Smooth muscle cell (in vitro differentiated cells): ENCODE measurements around the gene CCND2. TPM values are rescaled to one million over a fixed set of nuclear protein-coding genes. Genes with fewer than 3 reads are reported as not detected.

ENCODE experiments used
- DNase-seq: peaks from one replicate; lab custom pipeline; 2025; ENCODE audit not compliant: unreplicated experiment; lab: John Stamatoyannopoulos, UW
- H2AFZ ChIP-seq: fragments of 200-600 bp; sonication (generic); 2 replicates; pipeline ENCODE4 v1.6.0; 2016; ENCODE audit warnings: antibody characterized with exemption, low read depth, mild to moderate bottlenecking
- H3F3A ChIP-seq: fragments of 200-600 bp; sonication (generic); 2 replicates; pipeline ENCODE4 v1.6.0; 2017; ENCODE audit warnings: antibody characterized with exemption, low read depth
- H3K27ac ChIP-seq: fragments of 200-600 bp; sonication (generic); 2 replicates; pipeline ENCODE4 v1.5.1; 2016; ENCODE audit warnings: low read depth, mild to moderate bottlenecking
- H3K27me3 ChIP-seq: fragments of 200-600 bp; sonication (generic); 2 replicates; pipeline ENCODE4 v1.6.1; 2016; ENCODE audit warnings: low read depth, mild to moderate bottlenecking
- H3K36me3 ChIP-seq: fragments of 200-600 bp; sonication (generic); 2 replicates; pipeline ENCODE4 v1.5.1; 2016; ENCODE audit warnings: low read depth
- H3K4me1 ChIP-seq: fragments of 200-600 bp; sonication (generic); 2 replicates; pipeline ENCODE4 v1.5.1; 2016; ENCODE audit warnings: low read depth
- H3K4me2 ChIP-seq: fragments of 200-600 bp; sonication (generic); 2 replicates; pipeline ENCODE4 v1.6.0; 2016; ENCODE audit warnings: mild to moderate bottlenecking
- H3K4me3 ChIP-seq: fragments of 200-600 bp; sonication (generic); 2 replicates; pipeline ENCODE4 v1.5.1; 2016; ENCODE audit warnings: mild to moderate bottlenecking
- H3K79me2 ChIP-seq: fragments of 200-600 bp; sonication (generic); 2 replicates; pipeline ENCODE4 v1.6.0; 2016; ENCODE audit warnings: low read depth, mild to moderate bottlenecking
- H3K9ac ChIP-seq: fragments of 200-600 bp; sonication (generic); 2 replicates; pipeline ENCODE4 v1.6.0; 2016; ENCODE audit warnings: low read depth
- H3K9me3 ChIP-seq: fragments of 200-600 bp; sonication (generic); replicated peaks from 2 replicates; pipeline ENCODE4 v1.5.1; 2016; ENCODE audit warnings: low read depth
- H4K20me1 ChIP-seq: fragments of 200-600 bp; sonication (generic); 2 replicates; pipeline ENCODE4 v1.6.0; 2016; ENCODE audit warnings: low read depth
- WGBS: methylation state at CpG from one replicate; pipeline ENCODE4 v1.1.7; 2016; ENCODE audit warnings: low lambda C conversion rate; 5-methylcytosine and 5-hydroxymethylcytosine counted together
- polyA plus RNA-seq: library from polyadenylated mRNA; unstranded; fragments of >200 nt; fragmentation: Nextera tagmentation; extraction: Ambion mirVana; gene quantifications from 2 replicates; pipeline ENCODE4 v1.2.1, GENCODE V29; 2016
- total RNA-seq: library from RNA; depleted of rRNA; stranded (reverse); fragments of >200 nt; gene quantifications from 2 replicates; pipeline ENCODE4 v1.2.3, GENCODE V29; 2014
- TF ChIP-seq, protein P1 (sequence below): fragments of 200-600 bp; sonication (generic); IDR thresholded peaks from 2 replicates; pipeline ENCODE4 v1.5.1; 2017; ENCODE audit warnings: borderline replicate concordance, mild to moderate bottlenecking, antibody characterized with exemption; ENCODE audit not compliant: insufficient read depth, poor library complexity, severe bottlenecking

Gene CCND2
- total and polyA plus RNA-seq, 2 experiments from 2014 or later, result 356 to 462 TPM

DNA sequence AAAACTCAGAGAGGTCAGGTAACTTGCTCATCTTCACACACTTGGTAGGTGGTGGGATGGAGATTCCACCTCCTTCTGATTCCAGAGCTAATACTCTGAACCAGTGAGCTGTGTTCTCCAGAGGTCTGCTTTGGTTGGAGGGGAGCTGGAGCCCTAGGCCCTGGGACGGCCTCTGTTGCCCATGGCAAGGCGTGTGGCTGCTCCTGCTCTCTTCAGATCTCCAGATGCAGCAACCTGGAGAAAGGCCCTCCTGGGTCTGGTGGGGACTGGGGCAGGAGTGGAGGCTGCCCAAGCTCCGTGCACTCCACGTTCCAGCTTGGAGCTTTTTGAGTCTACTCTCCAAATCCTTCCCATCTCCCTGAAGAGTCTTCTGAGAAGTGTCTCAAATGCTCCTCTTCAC lies 10.7 kb downstream of the CCND2 start:
- TF ChIP-seq, protein P1, sequence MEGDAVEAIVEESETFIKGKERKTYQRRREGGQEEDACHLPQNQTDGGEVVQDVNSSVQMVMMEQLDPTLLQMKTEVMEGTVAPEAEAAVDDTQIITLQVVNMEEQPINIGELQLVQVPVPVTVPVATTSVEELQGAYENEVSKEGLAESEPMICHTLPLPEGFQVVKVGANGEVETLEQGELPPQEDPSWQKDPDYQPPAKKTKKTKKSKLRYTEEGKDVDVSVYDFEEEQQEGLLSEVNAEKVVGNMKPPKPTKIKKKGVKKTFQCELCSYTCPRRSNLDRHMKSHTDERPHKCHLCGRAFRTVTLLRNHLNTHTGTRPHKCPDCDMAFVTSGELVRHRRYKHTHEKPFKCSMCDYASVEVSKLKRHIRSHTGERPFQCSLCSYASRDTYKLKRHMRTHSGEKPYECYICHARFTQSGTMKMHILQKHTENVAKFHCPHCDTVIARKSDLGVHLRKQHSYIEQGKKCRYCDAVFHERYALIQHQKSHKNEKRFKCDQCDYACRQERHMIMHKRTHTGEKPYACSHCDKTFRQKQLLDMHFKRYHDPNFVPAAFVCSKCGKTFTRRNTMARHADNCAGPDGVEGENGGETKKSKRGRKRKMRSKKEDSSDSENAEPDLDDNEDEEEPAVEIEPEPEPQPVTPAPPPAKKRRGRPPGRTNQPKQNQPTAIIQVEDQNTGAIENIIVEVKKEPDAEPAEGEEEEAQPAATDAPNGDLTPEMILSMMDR, result no peak
- no peaks in the 10 kb centered on the region for H3K9me3 ChIP-seq
- 85% methylated on average over 4 of the region's 4 CpGs for WGBS
- H3K4me3 ChIP-seq, result no peak overlapping the region
- H4K20me1 ChIP-seq, result peaks cover 100% of the 10 kb centered on the region
- H3K27ac ChIP-seq, result no peak overlapping the region
- no peaks in the 10 kb centered on the region for H3K27me3 ChIP-seq
- H3K9ac ChIP-seq, result no peak overlapping the region
- peaks cover 96% of the 10 kb centered on the region for H3K79me2 ChIP-seq
- peaks cover 31% of the 10 kb centered on the region for H3K36me3 ChIP-seq
- H2AFZ ChIP-seq, result no peak overlapping the region
- DNase-seq, result no peak
- H3K4me2 ChIP-seq, result no peak overlapping the region
- H3K4me1 ChIP-seq, result peaks cover 15% of the 10 kb centered on the region
- peaks cover 45% of the 10 kb centered on the region for H3F3A ChIP-seq

DNA sequence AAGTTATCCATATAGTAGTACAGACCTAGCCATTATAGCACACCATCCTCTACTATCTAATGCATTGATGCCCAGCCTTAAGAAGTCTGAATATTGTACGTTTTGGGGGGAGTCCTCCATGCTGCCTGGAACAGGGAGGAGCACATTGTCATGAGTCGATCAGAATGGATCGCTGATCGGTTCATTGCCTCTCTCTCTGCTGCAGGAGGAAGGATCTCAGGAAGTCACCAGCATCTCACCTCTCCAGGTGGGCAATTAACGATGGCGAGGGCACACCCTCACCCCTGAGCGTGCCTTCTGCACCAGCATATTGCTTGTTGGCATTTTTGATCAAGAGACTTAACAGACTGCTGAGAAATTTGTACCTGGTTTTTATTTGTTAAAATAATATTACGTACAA lies 11.5 kb downstream of the CCND2 start:
- H3K79me2 ChIP-seq, result peaks cover 96% of the 10 kb centered on the region
- no peaks in the 10 kb centered on the region for H3K27me3 ChIP-seq
- H3K27ac ChIP-seq, result no peak overlapping the region
- peaks cover 16% of the 10 kb centered on the region for H3K4me1 ChIP-seq
- H4K20me1 ChIP-seq, result peaks cover 100% of the 10 kb centered on the region
- no peak overlapping the region for H2AFZ ChIP-seq
- DNase-seq, result no peak
- TF ChIP-seq, protein P1, result no peak
- 97% methylated on average over 8 of the region's 8 CpGs for WGBS
- peaks cover 38% of the 10 kb centered on the region for H3F3A ChIP-seq
- H3K9me3 ChIP-seq, result no peaks in the 10 kb centered on the region
- no peak overlapping the region for H3K4me3 ChIP-seq
- no peak overlapping the region for H3K9ac ChIP-seq
- H3K36me3 ChIP-seq, result peaks cover 28% of the 10 kb centered on the region
- H3K4me2 ChIP-seq, result no peak overlapping the region

DNA sequence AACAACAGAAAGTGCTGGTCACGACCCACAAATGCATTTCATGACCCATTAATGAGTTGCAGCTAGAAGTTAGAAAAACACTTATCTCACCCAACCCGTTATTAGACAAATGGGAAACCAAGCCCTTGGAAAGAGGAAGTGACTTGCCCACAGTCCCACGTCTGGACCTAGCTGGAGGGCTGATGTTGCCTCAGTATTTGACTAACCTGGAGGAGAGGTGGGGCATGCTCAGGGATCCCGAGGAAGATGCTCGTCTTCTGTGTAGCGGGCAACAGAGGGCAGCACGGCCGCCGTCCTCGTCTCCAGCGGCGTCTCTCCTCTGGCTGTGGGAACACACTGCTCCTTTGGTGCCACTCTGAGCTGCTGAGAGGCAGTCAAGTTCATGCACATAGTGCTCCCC lies 12.7 kb downstream of the CCND2 start:
- Histone ChIP-seq H3K27me3 (no peaks in the 10 kb centered on the region), H3F3A (peaks cover 36% of the 10 kb centered on the region), H3K4me3 (no peak overlapping the region), H4K20me1 (peaks cover 100% of the 10 kb centered on the region), H3K4me1 (peaks cover 16% of the 10 kb centered on the region), H3K9me3 (no peaks in the 10 kb centered on the region), H3K79me2 (peaks cover 96% of the 10 kb centered on the region), H3K36me3 (peaks cover 34% of the 10 kb centered on the region), H3K4me2 (no peak overlapping the region), H3K9ac (no peak overlapping the region), H2AFZ (no peak overlapping the region), H3K27ac (peak overlapping the region; percentile 15)
- WGBS, result 89% methylated on average over 12 of the region's 12 CpGs
- no peak for DNase-seq
- TF ChIP-seq, protein P1, result no peak

DNA sequence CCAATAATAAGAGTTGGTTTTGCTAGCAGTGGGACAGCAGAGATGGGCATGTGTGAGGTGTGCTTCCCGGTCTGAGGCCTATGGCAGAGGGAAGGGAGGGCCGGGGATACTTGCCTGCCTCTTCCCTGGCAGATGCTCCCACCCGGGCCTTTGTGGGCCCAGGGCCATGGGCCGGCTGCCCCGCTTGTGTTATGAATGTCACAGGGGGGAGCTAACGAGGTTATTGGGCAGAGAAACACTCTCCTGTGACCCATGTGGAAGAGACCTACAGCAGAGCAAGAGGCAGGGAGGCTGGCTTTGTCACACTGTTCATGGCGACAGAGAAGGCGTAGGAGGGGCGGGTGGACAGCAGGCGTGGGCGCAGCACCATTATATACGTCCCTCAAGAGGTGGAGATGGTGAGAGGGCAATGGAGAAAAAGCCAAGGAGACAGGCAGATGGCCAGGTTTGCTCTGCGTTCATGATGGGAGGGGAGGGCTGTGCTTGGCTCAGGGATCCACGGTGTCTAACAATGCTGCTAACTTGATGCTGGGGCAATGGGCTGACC lies 13.3 kb downstream of the CCND2 start:
- Histone ChIP-seq H3K9ac (no peak overlapping the region), H3F3A (peaks cover 38% of the 10 kb centered on the region), H3K4me2 (no peak overlapping the region), H2AFZ (no peak overlapping the region), H3K9me3 (no peaks in the 10 kb centered on the region), H3K27me3 (no peaks in the 10 kb centered on the region), H3K4me1 (peaks cover 16% of the 10 kb centered on the region), H4K20me1 (peaks cover 100% of the 10 kb centered on the region), H3K79me2 (peaks cover 97% of the 10 kb centered on the region), H3K36me3 (peaks cover 38% of the 10 kb centered on the region), H3K27ac (no peak overlapping the region), H3K4me3 (no peak overlapping the region)
- TF ChIP-seq, protein P1, result no peak
- WGBS, result 94% methylated on average over 14 of the region's 14 CpGs
- DNase-seq, result no peak
